Effector CD4-positive, alpha-beta T cell (primary cell): ENCODE data around the gene CHSY1.

Experiments
- DNase-seq: peaks from one replicate; pipeline ENCODE4 v3.0.0-alpha.2; 2020

CHSY1 gene

GRCh38 chr15:101168898-101169494 lies 82.9 kb downstream of the CHSY1 start:
- DNase-seq, result no peak

GRCh38 chr15:101168463-101168824 lies 83.4 kb downstream of the CHSY1 start:
- no peak for DNase-seq

DNA sequence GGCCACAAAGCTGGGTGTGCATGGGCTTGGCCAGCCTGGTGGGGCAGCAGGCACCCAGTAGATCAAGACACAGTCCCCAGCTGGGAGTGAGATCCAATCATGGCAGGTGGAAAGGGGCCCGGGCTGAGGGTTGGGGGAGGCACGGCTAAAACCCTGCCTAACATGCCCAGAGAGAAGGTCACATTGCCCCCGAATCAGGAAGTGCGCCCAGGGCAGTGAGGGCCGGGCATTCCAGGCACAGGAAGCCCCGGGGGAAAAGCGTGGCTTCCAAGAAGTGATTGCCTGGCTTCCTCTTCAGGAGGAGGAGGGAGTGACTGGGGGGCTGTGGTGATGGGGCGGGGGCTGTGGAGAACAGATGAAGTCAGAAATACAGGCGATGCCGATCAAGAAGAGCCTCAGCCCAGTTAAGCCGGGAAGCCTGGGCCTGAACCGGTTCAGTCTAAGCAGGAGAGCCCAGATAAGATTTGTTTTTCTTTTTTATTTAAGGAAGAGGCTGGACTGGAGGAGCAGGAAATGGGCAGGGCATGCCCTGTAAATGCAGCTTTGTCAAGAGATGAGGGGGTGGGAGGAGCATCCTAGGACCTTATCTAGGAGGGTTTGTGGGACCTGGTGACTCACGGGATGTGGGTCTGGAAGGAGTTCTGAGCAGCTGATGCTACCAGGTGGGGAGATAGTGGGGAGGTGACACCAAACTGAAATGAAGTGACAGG lies 83.9 kb downstream of the CHSY1 start:
- peak; percentile 31 for DNase-seq

DNA sequence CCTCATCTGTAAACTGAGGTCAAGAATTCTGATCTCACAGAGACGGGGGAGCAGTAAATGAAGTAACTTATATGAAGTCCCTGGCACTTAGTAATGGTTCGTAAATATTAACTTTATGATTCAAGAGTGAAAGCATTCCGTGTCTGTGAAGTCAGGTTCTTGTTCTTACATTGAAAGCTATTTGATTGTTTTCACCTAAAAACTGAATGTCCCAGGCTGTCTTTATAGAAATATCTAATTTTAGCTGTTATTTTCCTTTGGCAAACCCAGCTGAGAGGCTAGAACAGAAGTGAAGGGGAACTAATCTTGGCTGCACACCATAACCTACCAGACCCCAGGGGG lies 84.5 kb downstream of the CHSY1 start:
- DNase-seq, result no peak

GRCh38 chr15:101165905-101166471 lies 85.9 kb downstream of the CHSY1 start:
- no peak for DNase-seq

GRCh38 chr15:101162701-101163483 lies 89.0 kb downstream of the CHSY1 start:
- no peak for DNase-seq

DNA sequence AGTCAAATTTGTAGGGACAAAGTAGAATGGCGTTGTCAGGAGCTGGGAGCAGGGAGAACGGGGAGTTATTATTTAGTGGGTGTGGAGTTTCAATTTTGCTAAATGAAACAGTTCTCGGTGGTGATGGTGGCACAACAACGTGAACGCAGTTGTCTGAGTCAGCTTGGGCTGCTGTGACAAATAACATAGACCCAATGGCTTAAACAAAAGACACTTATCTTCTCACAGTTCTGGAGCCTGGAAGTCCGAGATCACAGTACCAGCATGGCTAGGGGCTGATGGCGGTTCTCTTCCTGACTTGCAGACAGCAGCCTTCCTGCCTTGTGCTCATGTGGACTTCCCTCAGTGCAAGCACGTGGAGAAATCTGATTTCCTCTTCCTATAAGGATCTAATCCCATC lies 90.2 kb downstream of the CHSY1 start:
- DNase-seq, result no peak

DNA sequence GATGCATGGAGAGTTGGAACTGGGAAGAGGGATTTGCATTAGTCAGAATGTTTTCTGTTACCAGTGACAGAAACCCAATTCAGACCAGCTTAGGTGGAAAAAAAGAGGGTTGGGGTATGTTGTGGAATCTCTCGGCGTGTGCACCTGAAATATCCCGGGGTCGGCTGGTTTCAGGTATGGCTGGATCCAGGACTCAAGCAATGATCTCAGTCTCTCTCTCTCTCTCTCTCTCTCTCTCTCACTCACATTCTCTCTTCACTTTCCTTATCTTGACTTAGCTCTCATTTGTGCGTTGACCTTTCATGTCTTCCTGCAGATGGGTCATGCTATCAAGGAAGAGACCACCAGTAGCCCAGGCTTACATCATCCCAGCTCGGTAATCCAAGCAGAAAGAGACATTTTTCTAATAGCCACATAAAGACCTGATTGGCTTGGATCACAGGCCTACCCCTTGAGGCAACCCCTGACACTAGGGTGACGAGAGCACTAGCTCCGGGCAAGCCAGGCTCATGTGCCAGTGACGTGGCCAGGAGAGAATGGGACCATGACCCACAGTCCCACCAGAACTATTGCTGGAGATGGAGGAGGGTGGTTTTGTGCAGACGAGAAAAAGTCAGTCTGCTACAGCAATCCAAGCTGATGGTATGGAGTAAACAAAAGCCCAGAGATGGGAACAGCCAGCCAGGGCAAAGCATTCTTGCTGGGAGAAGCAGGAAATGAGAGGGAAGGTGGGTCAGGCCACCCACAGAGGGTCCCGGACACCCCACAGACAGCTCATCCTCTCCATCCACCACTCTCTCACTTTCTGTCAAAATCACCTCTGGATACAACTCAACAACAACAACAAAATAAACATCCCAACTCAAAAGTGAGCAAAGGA lies 91.7 kb downstream of the CHSY1 start:
- DNase-seq, result no peak

- DNase-seq, result no peak
Observed at GRCh38 chr15:101159096-101159935, 92.5 kb downstream of the CHSY1 start.

DNA sequence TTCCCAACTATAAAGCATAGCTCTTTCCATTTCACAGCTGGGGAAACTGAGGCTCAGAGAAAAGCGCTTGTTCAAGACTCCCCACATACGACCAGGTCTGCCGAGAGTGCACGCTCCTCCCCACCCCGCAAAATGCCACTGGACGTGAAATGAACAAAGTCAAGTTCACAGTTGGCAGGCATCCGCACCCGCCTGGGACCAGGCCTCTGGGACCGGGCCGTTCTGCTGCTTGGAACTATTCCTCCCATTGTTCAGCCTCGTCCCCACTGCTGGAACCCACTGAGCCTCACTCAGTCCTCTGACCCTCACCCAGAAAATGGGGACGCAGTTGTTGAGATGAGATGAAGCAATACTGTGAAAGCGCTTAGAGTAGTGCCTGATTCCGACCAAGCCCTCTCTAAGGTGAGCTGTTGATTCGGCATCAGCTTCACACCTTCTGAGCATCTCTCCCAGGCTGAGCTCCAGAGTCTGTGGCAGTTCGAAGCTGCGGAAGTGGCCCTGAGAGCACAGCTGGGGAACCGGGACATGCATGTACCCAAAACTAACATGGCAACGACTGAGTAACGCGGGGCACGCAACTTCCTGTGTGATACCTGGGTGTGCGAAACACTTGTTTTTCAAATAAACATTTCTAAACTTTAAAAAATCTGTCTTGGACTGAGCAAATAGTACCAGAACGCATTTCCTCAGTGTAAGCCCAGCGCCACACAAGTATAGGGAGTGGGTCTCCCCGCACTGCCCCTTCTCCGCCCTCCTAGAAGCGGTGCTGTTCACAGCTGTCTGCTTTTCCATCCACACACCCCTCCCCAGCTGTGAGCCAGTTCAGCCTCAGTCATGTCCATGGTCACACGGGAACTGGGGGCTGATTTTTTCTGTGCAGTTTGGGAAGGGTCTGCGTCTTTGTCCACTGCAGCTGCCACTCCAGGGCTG lies 93.4 kb downstream of the CHSY1 start:
- no peak for DNase-seq

GRCh38 chr15:101157721-101158120 lies 94.1 kb downstream of the CHSY1 start:
- no peak for DNase-seq

DNA sequence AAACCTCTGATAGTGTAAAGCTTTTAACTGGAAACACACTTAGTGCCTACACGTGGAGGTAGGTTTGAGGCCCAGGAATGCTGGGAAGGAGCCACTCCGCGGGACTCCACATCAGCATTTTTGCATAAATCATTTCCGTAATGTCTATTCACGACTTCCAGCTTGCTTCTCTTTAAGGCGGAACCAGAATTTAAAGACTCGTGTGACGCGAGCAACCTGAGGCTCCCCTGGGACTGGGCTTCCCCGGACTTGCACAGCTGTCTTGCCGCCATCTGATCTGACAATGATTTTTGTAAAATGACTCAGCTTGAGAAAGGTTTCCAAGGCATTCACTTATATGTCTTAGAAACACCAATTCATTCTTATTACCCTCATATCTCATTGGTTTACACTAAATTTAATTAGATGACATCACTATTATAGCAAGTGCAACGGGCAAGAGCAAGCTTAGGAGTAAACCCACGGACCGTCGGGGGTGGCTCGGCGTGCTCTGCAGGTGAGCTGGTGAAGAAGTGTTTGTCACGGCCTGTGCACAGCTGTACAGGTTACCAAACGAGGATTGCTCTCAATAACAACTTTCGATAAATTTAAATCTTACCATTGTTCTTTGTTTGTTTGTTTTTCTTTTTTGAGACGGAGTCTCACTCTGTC lies 95.2 kb downstream of the CHSY1 start:
- DNase-seq, result no peak

GRCh38 chr15:101156061-101156460 lies 95.8 kb downstream of the CHSY1 start:
- no peak for DNase-seq

DNA sequence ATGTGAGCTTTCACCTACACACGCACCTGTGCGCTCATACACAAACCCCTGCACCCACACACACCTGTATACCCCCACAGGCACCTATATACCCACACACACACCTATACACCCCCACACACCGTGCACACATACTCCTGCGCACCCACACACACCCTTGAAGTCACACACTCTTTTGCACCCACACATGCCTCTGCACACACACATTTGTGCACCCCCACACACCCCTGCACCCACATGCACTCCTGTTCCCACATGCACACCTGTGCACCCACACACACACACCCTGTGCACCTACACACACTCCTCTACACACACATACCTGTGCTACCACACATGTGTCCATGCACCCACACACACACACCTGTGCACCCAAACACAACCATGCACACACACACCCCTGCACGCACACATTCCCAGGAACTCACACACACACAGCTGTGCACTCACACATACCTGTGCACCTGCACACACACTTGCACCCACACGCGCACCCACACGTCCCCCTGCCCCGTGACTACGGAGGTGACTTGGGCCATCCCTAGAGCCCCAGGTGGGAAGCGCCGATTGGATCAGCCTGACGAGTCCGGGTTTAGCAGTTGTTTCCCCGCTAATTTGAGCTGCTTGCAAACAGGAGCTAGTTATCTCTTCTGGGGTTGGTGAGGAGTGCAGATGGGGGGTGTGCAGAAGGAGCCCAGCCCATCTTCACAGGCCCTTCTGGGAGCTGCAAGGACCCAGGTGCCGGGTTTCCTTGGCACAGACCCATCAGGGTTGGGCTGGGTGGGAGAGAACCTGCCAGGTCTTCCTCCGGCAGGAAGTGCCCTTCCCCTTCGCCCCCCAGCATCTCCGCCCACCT lies 97.8 kb downstream of the CHSY1 start:
- no peak for DNase-seq

- no peak for DNase-seq
Observed at GRCh38 chr15:101152914-101153313, 98.9 kb downstream of the CHSY1 start.

DNA sequence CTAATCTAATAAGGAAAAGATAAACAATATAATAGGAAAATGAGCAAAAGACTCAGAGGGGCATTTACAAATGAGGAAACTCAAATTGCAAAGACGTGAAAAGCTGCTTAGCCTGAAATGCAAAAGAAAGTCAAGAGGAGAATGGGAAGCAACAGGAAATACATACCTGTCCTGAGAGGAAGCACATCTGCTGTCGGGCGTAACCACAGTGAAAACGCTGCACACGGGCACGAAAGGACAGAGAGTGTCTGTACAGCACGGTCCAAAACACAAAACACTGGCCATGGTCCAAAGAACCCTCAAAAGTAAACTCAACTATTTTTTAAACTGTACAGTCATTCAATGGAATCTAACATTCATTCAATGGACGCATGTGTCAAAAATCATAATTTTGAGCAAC lies 100.6 kb downstream of the CHSY1 start:
- no peak for DNase-seq

- no peak for DNase-seq
Observed at GRCh38 chr15:101150723-101151040, 101.2 kb downstream of the CHSY1 start.

GRCh38 chr15:101149864-101150722 lies 101.8 kb downstream of the CHSY1 start:
- no peak for DNase-seq
